Measurements from ENCODE around the gene FGFRL1.

DNA sequence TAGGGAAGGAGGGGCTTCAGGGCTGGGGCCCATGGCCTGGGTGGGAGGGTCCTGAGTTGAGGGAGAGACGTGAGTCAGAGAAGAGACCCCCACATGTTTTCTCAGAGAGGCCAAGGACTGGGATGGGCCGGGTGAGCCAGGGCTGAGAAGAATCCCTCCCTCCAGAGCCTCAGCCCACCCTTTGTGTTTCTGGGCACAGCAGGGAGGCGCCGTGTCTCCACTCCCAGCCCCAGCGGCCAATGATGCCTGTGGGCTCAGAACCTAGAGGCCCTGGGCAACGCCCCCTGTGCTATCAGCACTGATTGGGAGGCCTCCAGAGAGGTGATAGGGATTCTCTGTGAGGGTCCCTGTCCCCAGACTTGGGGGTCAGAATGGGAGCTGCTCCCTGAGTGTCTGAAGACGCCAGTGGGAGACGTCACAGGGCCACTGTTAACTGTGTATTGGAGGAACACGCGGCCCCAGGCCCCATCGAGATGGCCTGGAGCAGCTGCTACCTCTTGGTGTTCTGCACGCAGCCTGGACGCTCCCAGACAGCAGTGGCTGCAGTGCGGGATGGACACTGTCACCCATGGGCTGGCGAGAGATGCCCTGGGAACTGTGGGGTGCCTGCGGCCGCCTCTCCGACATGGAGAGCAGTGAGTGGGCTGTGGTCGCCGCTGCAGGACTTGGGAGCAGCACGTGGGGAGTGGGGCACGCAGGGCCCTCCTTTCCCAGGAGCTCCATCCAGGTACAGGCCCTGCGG lies 8.5 kb downstream of the FGFRL1 start:
- TF ChIP-seq, protein P1, sequence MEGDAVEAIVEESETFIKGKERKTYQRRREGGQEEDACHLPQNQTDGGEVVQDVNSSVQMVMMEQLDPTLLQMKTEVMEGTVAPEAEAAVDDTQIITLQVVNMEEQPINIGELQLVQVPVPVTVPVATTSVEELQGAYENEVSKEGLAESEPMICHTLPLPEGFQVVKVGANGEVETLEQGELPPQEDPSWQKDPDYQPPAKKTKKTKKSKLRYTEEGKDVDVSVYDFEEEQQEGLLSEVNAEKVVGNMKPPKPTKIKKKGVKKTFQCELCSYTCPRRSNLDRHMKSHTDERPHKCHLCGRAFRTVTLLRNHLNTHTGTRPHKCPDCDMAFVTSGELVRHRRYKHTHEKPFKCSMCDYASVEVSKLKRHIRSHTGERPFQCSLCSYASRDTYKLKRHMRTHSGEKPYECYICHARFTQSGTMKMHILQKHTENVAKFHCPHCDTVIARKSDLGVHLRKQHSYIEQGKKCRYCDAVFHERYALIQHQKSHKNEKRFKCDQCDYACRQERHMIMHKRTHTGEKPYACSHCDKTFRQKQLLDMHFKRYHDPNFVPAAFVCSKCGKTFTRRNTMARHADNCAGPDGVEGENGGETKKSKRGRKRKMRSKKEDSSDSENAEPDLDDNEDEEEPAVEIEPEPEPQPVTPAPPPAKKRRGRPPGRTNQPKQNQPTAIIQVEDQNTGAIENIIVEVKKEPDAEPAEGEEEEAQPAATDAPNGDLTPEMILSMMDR (IDR thresholded peaks at IDR 0.05): no peak
- TF ChIP-seq ZFX (IDR thresholded peaks at IDR 0.05; ENCODE audit: borderline replicate concordance): no peak
